Measurements from ENCODE around the gene DPF3.

DPF3 gene

DNA sequence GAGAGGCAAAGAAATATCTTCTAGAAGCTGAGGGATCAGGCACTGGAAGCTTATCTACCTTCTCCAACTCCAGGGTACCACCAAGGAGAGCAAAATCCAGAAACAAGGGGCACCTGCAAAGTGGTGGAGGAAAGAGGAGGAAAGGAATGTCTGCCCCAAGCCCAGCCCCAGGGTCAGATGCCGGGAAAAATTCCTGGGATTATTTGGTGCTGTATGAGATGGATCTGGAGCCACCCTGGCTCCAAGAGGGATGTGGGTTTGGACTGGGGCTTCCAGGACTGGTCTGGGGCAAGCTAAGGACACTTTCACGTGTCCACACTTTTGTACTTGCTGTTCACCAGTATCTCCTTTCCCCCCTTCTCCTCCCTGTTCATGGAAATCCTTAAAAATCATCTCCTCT, 69.8 kb downstream of the DPF3 start:
- TF ChIP-seq, protein P1, sequence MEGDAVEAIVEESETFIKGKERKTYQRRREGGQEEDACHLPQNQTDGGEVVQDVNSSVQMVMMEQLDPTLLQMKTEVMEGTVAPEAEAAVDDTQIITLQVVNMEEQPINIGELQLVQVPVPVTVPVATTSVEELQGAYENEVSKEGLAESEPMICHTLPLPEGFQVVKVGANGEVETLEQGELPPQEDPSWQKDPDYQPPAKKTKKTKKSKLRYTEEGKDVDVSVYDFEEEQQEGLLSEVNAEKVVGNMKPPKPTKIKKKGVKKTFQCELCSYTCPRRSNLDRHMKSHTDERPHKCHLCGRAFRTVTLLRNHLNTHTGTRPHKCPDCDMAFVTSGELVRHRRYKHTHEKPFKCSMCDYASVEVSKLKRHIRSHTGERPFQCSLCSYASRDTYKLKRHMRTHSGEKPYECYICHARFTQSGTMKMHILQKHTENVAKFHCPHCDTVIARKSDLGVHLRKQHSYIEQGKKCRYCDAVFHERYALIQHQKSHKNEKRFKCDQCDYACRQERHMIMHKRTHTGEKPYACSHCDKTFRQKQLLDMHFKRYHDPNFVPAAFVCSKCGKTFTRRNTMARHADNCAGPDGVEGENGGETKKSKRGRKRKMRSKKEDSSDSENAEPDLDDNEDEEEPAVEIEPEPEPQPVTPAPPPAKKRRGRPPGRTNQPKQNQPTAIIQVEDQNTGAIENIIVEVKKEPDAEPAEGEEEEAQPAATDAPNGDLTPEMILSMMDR (IDR thresholded peaks at IDR 0.05; ENCODE audit: insufficient read depth, low read depth, low read length, missing control alignments), result no peak
- no peak overlapping the region for H3K4me3 ChIP-seq (ENCODE audit: low read length)
- no peak for DNase-seq (ENCODE audit: low read depth)

DNA sequence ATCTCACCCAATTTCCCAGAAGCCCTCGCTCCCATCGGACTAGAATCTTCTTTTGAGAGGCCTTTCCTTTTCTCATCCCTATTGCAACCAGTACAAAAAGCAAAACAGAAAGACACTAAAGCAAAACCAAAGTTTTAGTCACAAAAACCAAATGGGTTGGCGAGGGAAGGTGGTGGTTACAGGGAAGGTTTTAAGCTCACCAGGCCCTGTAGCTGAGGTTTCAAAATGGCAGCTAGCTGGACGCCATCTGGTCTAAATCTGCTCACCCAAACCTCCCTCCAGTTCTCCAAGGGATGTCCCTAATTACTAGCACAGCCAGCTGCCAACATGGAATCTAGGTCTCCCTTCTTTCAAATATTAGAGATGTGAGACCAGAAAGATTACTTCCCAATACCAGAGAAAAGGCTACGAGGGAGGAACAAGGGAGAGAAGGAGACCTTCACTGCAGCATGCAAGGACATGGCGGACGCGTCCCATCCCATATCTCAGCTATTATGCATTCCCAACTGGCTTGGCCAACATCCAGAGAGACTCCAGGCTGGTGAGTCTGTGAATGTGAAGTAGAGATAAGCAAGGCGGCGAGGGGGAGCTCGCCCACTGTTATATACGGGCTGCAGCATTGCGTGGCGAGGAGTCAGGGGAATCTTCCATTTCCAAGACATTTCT, 70.8 kb downstream of the DPF3 start:
- no peak for DNase-seq (ENCODE audit: low read depth)
- H3K4me3 ChIP-seq (ENCODE audit: low read length), result no peak overlapping the region
- TF ChIP-seq, protein P1 (IDR thresholded peaks at IDR 0.05; ENCODE audit: insufficient read depth, low read depth, low read length, missing control alignments), result no peak

DNA sequence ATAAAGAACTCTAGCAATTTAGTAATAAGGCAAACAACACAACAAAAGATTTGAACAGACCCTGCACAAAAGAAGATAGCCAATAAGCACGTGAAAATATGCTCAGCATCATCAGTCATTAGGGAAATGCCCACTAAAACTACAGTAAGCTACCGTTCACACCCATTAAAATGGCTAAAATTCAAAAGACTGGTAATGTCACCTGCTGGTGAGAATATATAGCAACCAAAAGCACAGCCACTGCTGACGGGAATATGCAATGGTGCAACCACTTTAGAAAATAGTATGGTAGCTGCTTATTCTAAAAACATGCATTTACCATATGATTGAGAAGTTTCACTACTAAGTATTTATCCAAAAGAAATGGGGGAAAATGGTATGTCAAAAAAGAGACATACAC, 74.9 kb downstream of the DPF3 start:
- no peak overlapping the region for H3K4me3 ChIP-seq (ENCODE audit: low read length)
- DNase-seq (ENCODE audit: low read depth), result no peak
- TF ChIP-seq, protein P1 (IDR thresholded peaks at IDR 0.05; ENCODE audit: insufficient read depth, low read depth, low read length, missing control alignments), result no peak

DNA sequence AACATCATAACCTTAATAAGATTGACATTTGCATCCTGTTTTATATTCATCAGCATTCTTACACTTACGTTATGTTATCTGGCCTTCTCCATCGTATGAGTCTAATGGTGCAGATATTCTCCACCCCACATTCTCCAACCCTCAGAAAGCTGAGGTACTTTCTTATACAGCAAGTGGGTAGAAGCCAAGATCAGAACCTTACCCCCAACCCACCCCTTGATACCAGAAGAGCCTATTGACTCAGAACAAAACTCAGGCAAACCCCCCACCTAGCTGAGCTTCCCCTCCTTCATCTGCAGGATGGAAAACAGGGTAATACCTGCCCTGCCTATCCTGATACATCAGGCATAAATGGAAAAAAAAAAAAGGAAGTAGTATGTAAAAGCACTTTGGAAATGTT, 77.6 kb downstream of the DPF3 start:
- H3K4me3 ChIP-seq (ENCODE audit: low read length), result no peak overlapping the region
- TF ChIP-seq, protein P1 (IDR thresholded peaks at IDR 0.05; ENCODE audit: insufficient read depth, low read depth, low read length, missing control alignments), result no peak
- no peak for DNase-seq (ENCODE audit: low read depth)

DNA sequence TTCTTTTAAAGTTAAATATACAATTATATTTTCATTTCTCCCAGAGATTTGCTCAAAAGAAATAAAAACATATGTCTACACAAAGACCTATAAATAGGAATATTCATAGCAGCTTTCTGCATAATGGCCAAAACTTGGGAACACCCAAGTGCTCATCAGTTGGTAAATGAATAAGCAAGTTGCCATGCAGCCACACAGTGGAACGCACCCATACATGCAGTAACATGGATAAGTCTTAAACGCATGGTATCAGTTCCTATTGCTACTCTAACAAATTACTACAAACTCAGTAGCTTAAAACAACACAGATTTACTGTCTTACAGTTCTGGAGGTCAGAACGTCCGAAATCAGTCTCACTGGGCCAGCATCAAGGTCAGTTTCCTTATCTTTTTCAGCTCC, 78.5 kb downstream of the DPF3 start:
- H3K4me3 ChIP-seq (ENCODE audit: low read length), result no peak overlapping the region
- DNase-seq (ENCODE audit: low read depth), result no peak
- TF ChIP-seq, protein P1 (IDR thresholded peaks at IDR 0.05; ENCODE audit: insufficient read depth, low read depth, low read length, missing control alignments), result no peak

DNA sequence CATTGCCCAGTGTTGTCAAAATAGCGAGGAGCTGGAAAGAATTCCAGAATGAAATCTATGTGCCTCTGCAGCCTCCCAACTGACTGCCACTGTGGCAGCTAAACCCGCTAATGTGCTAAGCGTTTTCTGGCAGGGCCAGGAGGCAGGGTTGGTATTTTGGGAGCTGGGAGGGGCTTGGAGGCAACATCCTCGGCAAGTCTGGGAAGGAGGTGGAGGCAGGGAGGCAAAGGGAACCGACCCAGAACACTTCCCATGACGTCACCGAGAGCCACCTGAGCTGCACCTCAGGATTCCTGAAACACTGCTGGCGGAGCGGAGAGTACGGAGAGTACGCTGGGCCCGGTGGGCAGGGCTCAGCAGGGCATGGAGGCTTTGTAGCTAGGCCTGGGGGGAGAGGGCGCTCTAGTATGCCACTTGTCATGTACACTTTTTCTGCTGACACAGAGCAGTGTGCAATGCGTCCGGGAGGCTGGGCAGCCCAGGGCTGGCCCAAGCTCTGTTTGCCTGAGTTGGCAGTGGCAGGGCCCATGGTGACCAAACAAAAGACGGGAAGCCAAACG, 81.5 kb downstream of the DPF3 start:
- DNase-seq (ENCODE audit: low read depth), result peak; percentile 61
- H3K4me3 ChIP-seq (ENCODE audit: low read length), result no peak overlapping the region
- TF ChIP-seq, protein P1 (IDR thresholded peaks at IDR 0.05; ENCODE audit: insufficient read depth, low read depth, low read length, missing control alignments), result no peak

DNA sequence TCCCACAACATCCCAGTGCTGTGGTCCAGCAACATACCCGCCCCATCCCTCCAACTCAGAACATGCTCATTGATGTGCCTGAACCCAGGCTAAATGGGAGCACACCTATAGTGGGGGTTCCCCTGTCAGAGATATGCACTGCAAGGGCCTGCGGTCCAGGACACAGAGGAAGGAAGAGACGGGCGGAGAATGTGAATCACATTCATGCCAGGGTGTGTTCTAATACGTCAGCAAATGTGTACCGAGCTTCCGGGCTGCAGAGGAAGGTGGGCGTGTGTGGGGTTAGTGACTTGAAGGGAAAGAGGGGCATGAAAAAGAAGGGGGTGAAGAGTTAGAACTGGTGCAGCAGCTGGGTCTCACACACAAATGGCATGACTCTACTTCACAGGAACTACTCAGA, 83.7 kb downstream of the DPF3 start:
- peak; percentile 40 for DNase-seq (ENCODE audit: low read depth)
- TF ChIP-seq, protein P1 (IDR thresholded peaks at IDR 0.05; ENCODE audit: insufficient read depth, low read depth, low read length, missing control alignments), result no peak
- H3K4me3 ChIP-seq (ENCODE audit: low read length), result no peak overlapping the region
